SK-N-SH (cell line): ENCODE measurements around the gene RIOX2. TPM values are rescaled to one million over a fixed set of nuclear protein-coding genes. Genes with fewer than 3 reads are reported as not detected.

Experiments
- CTCF ChIA-PET: fragments of 300-600, 350-600 bp; formaldehyde crosslinking; extraction: SDS; loops from one replicate; lab custom pipeline; 2021; lab: Yijun Ruan, JAX
- POLR2A ChIA-PET: fragments of 350-600 bp; sonication (Branson Sonifier 250); formaldehyde crosslinking; extraction: SDS; loops from one replicate; lab custom pipeline; 2020; ENCODE audit warnings: antibody characterized with exemption, inconsistent platforms; lab: Yijun Ruan, JAX
- DNase-seq: peaks from one replicate; pipeline ENCODE4 v3.0.0; 2012
- H2AFZ ChIP-seq: fragments of 200-600 bp; sonication (generic); 2 replicates; pipeline ENCODE4 v1.8.1; 2016; ENCODE audit warnings: antibody characterized with exemption, mild to moderate bottlenecking, low read depth
- H3F3A ChIP-seq: fragments of 200-600 bp; sonication (generic); replicated peaks from 2 replicates; pipeline ENCODE3; 2016; ENCODE audit warnings: antibody characterized with exemption, mild to moderate bottlenecking; ENCODE audit not compliant: insufficient read depth
- H3K27ac ChIP-seq, 2 experiments: fragments of 200-500 bp in 1 of 2; fragments of 200-600 bp in 1 of 2; sonication (Bioruptor generic) in 1 of 2; sonication (generic), shearing (Covaris generic) in 1 of 2; 2 replicates each; pipeline versions ENCODE4 v1.5.1 to v1.6.1; 2014 to 2016; ENCODE audit warnings: low read depth in 2 of 2, inconsistent platforms in 1 of 2, low read length in 1 of 2, mild to moderate bottlenecking in 1 of 2, mixed read lengths in 1 of 2
- H3K27me3 ChIP-seq: fragments of 200-600 bp; sonication (generic), shearing (Covaris generic); 2 replicates; pipeline ENCODE4 v1.6.1; 2016; ENCODE audit warnings: mixed run types; ENCODE audit not compliant: insufficient read depth
- H3K36me3 ChIP-seq, 2 experiments: fragments of 200-500 bp in 1 of 2; fragments of 200-600 bp in 1 of 2; sonication (Bioruptor generic) in 1 of 2; sonication (generic) in 1 of 2; replicated peaks in 1 of 2; 2 replicates each; pipeline versions ENCODE3 to v1.5.1; 2014 to 2016; ENCODE audit warnings: low read length in 1 of 2, mild to moderate bottlenecking in 1 of 2; ENCODE audit not compliant: insufficient read depth in 2 of 2, control insufficient read depth in 1 of 2
- H3K4me1 ChIP-seq, 2 experiments: fragments of 200-500 bp in 1 of 2; fragments of 200-600 bp in 1 of 2; sonication (Bioruptor generic) in 1 of 2; sonication (generic), shearing (Covaris generic) in 1 of 2; 2 replicates each; pipeline versions ENCODE4 v1.5.1 to v1.6.1; 2014 to 2016; ENCODE audit warnings: low read depth in 1 of 2, low read length in 1 of 2, mixed run types in 1 of 2; ENCODE audit not compliant: insufficient read depth in 2 of 2, control insufficient read depth in 1 of 2
- H3K4me2 ChIP-seq: fragments of 200-600 bp; sonication (generic), shearing (Covaris generic); 2 replicates; pipeline ENCODE4 v1.6.1; 2017; ENCODE audit warnings: mixed run types
- H3K4me3 ChIP-seq, 2 experiments: fragments of 200-500 bp in 1 of 2; fragments of 200-600 bp in 1 of 2; sonication (Bioruptor generic) in 1 of 2; sonication (generic), shearing (Covaris generic) in 1 of 2; 2 replicates each; pipeline versions ENCODE4 v1.5.1 to v1.8.1; 2014 to 2016; ENCODE audit warnings: low read depth in 2 of 2, inconsistent platforms in 1 of 2, low read length in 1 of 2, mild to moderate bottlenecking in 1 of 2, mixed read lengths in 1 of 2, moderate library complexity in 1 of 2
- H3K79me2 ChIP-seq: fragments of 200-600 bp; sonication (generic); 2 replicates; pipeline ENCODE4 v1.8.1; 2017; ENCODE audit warnings: mild to moderate bottlenecking; ENCODE audit not compliant: insufficient read depth
- H3K9ac ChIP-seq: fragments of 200-600 bp; sonication (generic); 2 replicates; pipeline ENCODE4 v1.6.1; 2017; ENCODE audit warnings: mixed run types
- H3K9me2 ChIP-seq: fragments of 200-600 bp; sonication (generic); 2 replicates; pipeline ENCODE4 v1.6.1; 2017; ENCODE audit warnings: mixed run types
- H3K9me3 ChIP-seq: fragments of 200-600 bp; sonication (generic); 2 replicates; pipeline ENCODE4 v1.6.1; 2017; ENCODE audit warnings: mixed run types, mild to moderate bottlenecking, moderate library complexity
- H4K20me1 ChIP-seq: fragments of 200-600 bp; sonication (generic); 2 replicates; pipeline ENCODE4 v1.6.1; 2017; ENCODE audit warnings: mild to moderate bottlenecking, mixed run types; ENCODE audit not compliant: insufficient read depth
- EP300 ChIP-seq, 2 experiments: IDR thresholded peaks; 2 replicates each; pipeline versions ENCODE4 v1.4.0 to v1.6.1; 2012; ENCODE audit warnings: borderline replicate concordance in 1 of 2, low read depth in 1 of 2, low read length in 1 of 2
- EZH2phosphoT487 ChIP-seq: fragments of 200-600 bp; sonication (generic); IDR thresholded peaks from 2 replicates; pipeline ENCODE4 v1.6.1; 2017; ENCODE audit warnings: low read depth, mixed run types, mild to moderate bottlenecking, antibody characterized with exemption, moderate library complexity, borderline replicate concordance
- FOSL2 ChIP-seq: IDR thresholded peaks from 2 replicates; pipeline ENCODE4 v1.4.0; 2012; ENCODE audit warnings: low read depth, mild to moderate bottlenecking, moderate library complexity, borderline replicate concordance
- FOXM1 ChIP-seq: IDR thresholded peaks from 2 replicates; pipeline ENCODE4 v1.4.0; 2012; ENCODE audit warnings: low read depth, mild to moderate bottlenecking
- GABPA ChIP-seq: IDR thresholded peaks from 2 replicates; pipeline ENCODE4 v1.4.0; 2012; ENCODE audit warnings: low read depth, mild to moderate bottlenecking
- GATA2 ChIP-seq: sonication (generic); formaldehyde crosslinking; IDR thresholded peaks from 2 replicates; pipeline ENCODE4 v1.5.0; 2020; ENCODE audit warnings: mild to moderate bottlenecking, missing genetic modification reagents
- IRF3 ChIP-seq: fragments of 150-350 bp; IDR thresholded peaks from 2 replicates; pipeline ENCODE4 v1.6.1; 2016; ENCODE audit warnings: mild to moderate bottlenecking, low read depth, low read length
- MEF2A ChIP-seq: IDR thresholded peaks from 2 replicates; pipeline ENCODE4 v1.4.0; 2012; ENCODE audit warnings: low read depth, borderline replicate concordance
- MXI1 ChIP-seq: IDR thresholded peaks from 2 replicates; pipeline ENCODE4 v1.6.1; 2012; ENCODE audit warnings: mild to moderate bottlenecking, low read depth, low read length, improper control_type of control experiment
- NFIC ChIP-seq: IDR thresholded peaks from 2 replicates; pipeline ENCODE4 v1.4.0; 2012; ENCODE audit warnings: borderline replicate concordance
- NRF1 ChIP-seq: IDR thresholded peaks from 2 replicates; pipeline ENCODE4 v1.6.1; 2012; ENCODE audit warnings: low read depth, mild to moderate bottlenecking, low read length
- POLR2AphosphoS5 ChIP-seq: IDR thresholded peaks from 2 replicates; pipeline ENCODE4 v1.6.1; 2012; ENCODE audit warnings: low read depth, low read length
- RAD21 ChIP-seq: IDR thresholded peaks from 2 replicates; pipeline ENCODE4 v1.6.1; 2012; ENCODE audit warnings: mild to moderate bottlenecking, low read length
- RCOR1 ChIP-seq: fragments of 150-350 bp; IDR thresholded peaks from 2 replicates; pipeline ENCODE4 v1.6.1; 2017; ENCODE audit warnings: antibody characterized with exemption, low read length
- REST ChIP-seq: IDR thresholded peaks from 2 replicates; pipeline ENCODE4 v1.6.1; 2012; ENCODE audit warnings: mild to moderate bottlenecking, low read depth, low read length, moderate library complexity
- RFX5 ChIP-seq: IDR thresholded peaks from 2 replicates; pipeline ENCODE4 v1.6.1; 2012; ENCODE audit warnings: mild to moderate bottlenecking, improper control_type of control experiment, low read length
- RXRA ChIP-seq: IDR thresholded peaks from 2 replicates; pipeline ENCODE4 v1.4.0; 2012; ENCODE audit warnings: low read depth, mild to moderate bottlenecking, borderline replicate concordance
- SMC3 ChIP-seq: IDR thresholded peaks from 2 replicates; pipeline ENCODE4 v1.6.1; 2012; ENCODE audit warnings: low read depth, low read length, improper control_type of control experiment
- TCF12 ChIP-seq: IDR thresholded peaks from 2 replicates; pipeline ENCODE4 v1.4.0; 2012
- TEAD4 ChIP-seq: IDR thresholded peaks from 2 replicates; pipeline ENCODE4 v1.4.0; 2012; ENCODE audit warnings: mild to moderate bottlenecking, borderline replicate concordance; ENCODE audit not compliant: insufficient read depth
- USF2 ChIP-seq: fragments of 150-350 bp; IDR thresholded peaks from 2 replicates; pipeline ENCODE4 v1.6.1; 2017; ENCODE audit warnings: antibody characterized with exemption, low read length, low read depth, borderline replicate concordance
- YY1 ChIP-seq: IDR thresholded peaks from 2 replicates; pipeline ENCODE4 v1.4.0; 2012; ENCODE audit warnings: low read depth, mild to moderate bottlenecking
- WGBS: methylation state at CpG from one replicate; pipeline ENCODE4 v1.1.6; 2017; ENCODE audit warnings: low lambda C conversion rate; 5-methylcytosine and 5-hydroxymethylcytosine counted together
- polyA plus RNA-seq, 3 experiments: library from polyadenylated mRNA; depleted of rRNA; stranded (reverse); fragments of >200 nt; gene quantifications; 2 replicates each; pipeline ENCODE4 v1.2.3, GENCODE V29; 2012
- TF ChIP-seq, protein P1 (sequence below): IDR thresholded peaks from 2 replicates; pipeline ENCODE4; 2012

Gene RIOX2
- polyA plus RNA-seq, 1 of the 3 experiments (the other 2 are of a cell fraction) = 12.9 TPM

- WGBS = 97% methylated on average over 2 of the region's 2 CpGs
- H3F3A ChIP-seq = no peaks in the 10 kb centered on the region
- H3K79me2 ChIP-seq = no peaks in the 10 kb centered on the region
- TF ChIP-seq MEF2A (no peak), EP300 (IDR thresholded peaks at IDR 0.05; ENCODE audit: borderline replicate concordance in 1 of 2, low read depth in 1 of 2, low read length in 1 of 2) (no peak), MXI1 (no peak), SMC3 (no peak), FOSL2 (no peak), NRF1 (no peak), TEAD4 (no peak), YY1 (no peak), POLR2AphosphoS5 (no peak)
- TF ChIP-seq, protein P1, sequence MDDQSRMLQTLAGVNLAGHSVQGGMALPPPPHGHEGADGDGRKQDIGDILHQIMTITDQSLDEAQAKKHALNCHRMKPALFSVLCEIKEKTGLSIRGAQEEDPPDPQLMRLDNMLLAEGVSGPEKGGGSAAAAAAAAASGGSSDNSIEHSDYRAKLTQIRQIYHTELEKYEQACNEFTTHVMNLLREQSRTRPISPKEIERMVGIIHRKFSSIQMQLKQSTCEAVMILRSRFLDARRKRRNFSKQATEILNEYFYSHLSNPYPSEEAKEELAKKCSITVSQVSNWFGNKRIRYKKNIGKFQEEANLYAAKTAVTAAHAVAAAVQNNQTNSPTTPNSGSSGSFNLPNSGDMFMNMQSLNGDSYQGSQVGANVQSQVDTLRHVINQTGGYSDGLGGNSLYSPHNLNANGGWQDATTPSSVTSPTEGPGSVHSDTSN = no peak
- H3K4me3 ChIP-seq = no peak overlapping the region
- H3K27me3 ChIP-seq = no peaks in the 10 kb centered on the region
- DNase-seq = no peak
- CTCF ChIA-PET = interaction anchor here (0.7 to 3.3 kb wide), 5 partner anchors 14 to 220 kb away, joined by 3 to 17 read pairs (median 4); no protein-coding TSS in a partner anchor
- no peak overlapping the region for H3K9ac ChIP-seq
- H3K4me1 ChIP-seq = no peaks in the 10 kb centered on the region
- H3K9me3 ChIP-seq = no peaks in the 10 kb centered on the region
- H3K36me3 ChIP-seq = peaks cover 38 to 54% of the 10 kb centered on the region in 2 experiments
- H4K20me1 ChIP-seq = no peaks in the 10 kb centered on the region
- H3K9me2 ChIP-seq = no peaks in the 10 kb centered on the region
- H3K27ac ChIP-seq = no peak overlapping the region
- POLR2A ChIA-PET = no interaction called here
- H3K4me2 ChIP-seq = no peak overlapping the region
- no peak overlapping the region for H2AFZ ChIP-seq
Measured at GRCh38 chr3:97939401-97939800, 32.8 kb downstream of the RIOX2 start.

- 92% methylated on average over 1 of the region's 1 CpG for WGBS
- DNase-seq = no peak
- TF ChIP-seq GATA2 = no peak
- TF ChIP-seq GABPA = no peak
- no peak for TF ChIP-seq RXRA
- TF ChIP-seq RAD21 = no peak
- no peak for TF ChIP-seq POLR2AphosphoS5
- TF ChIP-seq RFX5 = no peak
- no peak for TF ChIP-seq REST
- TF ChIP-seq IRF3 = no peak
- TF ChIP-seq RCOR1 = no peak
- no peak for TF ChIP-seq FOSL2
- TF ChIP-seq MEF2A = no peak
- TF ChIP-seq TCF12 = no peak
- TF ChIP-seq EZH2phosphoT487 = no peak
- TF ChIP-seq FOXM1 = no peak
- no peak for TF ChIP-seq USF2
- no peak for TF ChIP-seq NFIC
Measured at GRCh38 chr3:97938444-97938843, 33.8 kb downstream of the RIOX2 start.

More at GRCh38 chr3:97938444-97938843, 33.8 kb downstream of the RIOX2 start:
- ChIA-PET CTCF (interaction anchor here (1.4 to 3.3 kb wide), 2 partner anchors 13 to 84 kb away, joined by 4 to 17 read pairs; no protein-coding TSS in a partner anchor), POLR2A (no interaction called here)
- no peak overlapping the region for H3K4me2 ChIP-seq
- H3K4me3 ChIP-seq = no peak overlapping the region
- no peak overlapping the region for H2AFZ ChIP-seq
- H3K9me2 ChIP-seq = no peaks in the 10 kb centered on the region
- no peaks in the 10 kb centered on the region for H3K4me1 ChIP-seq
- no peak overlapping the region for H3K27ac ChIP-seq
- no peaks in the 10 kb centered on the region for H3K9me3 ChIP-seq
- peaks cover 28 to 49% of the 10 kb centered on the region in 2 experiments for H3K36me3 ChIP-seq
- no peaks in the 10 kb centered on the region for H3F3A ChIP-seq
- no peaks in the 10 kb centered on the region for H3K79me2 ChIP-seq
- H3K27me3 ChIP-seq = no peaks in the 10 kb centered on the region
- H3K9ac ChIP-seq = no peak overlapping the region
- no peaks in the 10 kb centered on the region for H4K20me1 ChIP-seq
